Mammary epithelial cell (primary cell): ENCODE measurements around the gene ATF2.

Experiments
- EZH2 ChIP-seq: IDR thresholded peaks from 2 replicates; pipeline ENCODE4 v1.6.1; 2012; ENCODE audit warnings: low read length, inconsistent platforms, borderline replicate concordance
- TF ChIP-seq, protein P1 (sequence below), 2 donors: IDR thresholded peaks in 1 of 2; conservative IDR thresholded peaks in 1 of 2; 2 replicates each; pipeline ENCODE4 v1.5.1; 2011 to 2012; ENCODE audit warnings: inconsistent platforms in 2 of 2, low read length in 2 of 2, mild to moderate bottlenecking in 2 of 2, control low read depth in 1 of 2, low read depth in 1 of 2; ENCODE audit not compliant: insufficient read depth in 1 of 2; ENCODE audit errors: extremely low read depth in 1 of 2

DNA sequence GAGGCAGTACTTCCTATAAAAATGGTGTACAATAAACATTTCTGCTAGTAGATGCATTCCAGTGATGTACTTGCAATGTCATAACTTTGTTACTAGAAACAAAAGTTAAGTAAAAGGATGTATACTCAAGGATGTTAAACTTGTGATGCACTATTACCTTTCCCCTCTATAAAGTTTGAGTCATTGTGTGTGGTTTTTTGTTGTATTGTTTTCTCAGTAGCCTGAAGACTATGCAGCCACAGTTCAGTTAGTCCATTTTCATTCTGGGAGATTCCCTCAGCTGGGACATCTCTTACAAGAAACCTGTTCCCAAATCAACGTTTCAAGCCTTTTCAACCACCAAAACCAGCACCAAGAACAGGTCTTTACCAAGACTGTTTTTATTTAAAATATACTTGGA lies 7.9 kb upstream of the ATF2 start:
- TF ChIP-seq, protein P1, sequence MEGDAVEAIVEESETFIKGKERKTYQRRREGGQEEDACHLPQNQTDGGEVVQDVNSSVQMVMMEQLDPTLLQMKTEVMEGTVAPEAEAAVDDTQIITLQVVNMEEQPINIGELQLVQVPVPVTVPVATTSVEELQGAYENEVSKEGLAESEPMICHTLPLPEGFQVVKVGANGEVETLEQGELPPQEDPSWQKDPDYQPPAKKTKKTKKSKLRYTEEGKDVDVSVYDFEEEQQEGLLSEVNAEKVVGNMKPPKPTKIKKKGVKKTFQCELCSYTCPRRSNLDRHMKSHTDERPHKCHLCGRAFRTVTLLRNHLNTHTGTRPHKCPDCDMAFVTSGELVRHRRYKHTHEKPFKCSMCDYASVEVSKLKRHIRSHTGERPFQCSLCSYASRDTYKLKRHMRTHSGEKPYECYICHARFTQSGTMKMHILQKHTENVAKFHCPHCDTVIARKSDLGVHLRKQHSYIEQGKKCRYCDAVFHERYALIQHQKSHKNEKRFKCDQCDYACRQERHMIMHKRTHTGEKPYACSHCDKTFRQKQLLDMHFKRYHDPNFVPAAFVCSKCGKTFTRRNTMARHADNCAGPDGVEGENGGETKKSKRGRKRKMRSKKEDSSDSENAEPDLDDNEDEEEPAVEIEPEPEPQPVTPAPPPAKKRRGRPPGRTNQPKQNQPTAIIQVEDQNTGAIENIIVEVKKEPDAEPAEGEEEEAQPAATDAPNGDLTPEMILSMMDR (conservative IDR thresholded peaks at IDR 0.05 in 1 of 2, IDR thresholded peaks at IDR 0.05 in 1 of 2; ENCODE audit: extremely low read depth in 1 of 2, insufficient read depth in 1 of 2, low read depth in 1 of 2, low read length in 2 of 2) = no peak
- TF ChIP-seq EZH2 = no peak
